ENCODE measurements around the gene CD96.
"Not testable (repeated sequence)": the region's sequence is repeated elsewhere in the genome, so short reads cannot be mapped to it uniquely, and the experiment has no call there.

CD96 gene

DNA sequence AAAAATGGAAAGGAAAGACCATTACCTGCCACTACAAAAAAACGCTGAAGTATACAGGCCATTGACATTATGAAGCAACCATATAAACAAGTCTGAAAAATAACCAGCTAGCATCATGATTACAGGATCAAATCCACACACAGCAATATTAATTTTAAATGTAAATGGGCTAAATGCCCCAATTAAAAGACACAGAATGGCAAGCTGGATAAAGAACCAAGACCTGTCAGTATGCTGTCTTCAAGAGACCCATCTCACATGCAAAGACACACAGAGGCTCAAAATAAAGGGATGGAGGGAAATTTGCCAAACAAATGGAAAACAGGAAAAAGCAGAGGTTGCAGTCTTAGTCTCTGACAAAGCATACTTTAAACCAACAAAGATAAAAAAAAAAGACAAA, 87.0 kb downstream of the CD96 start:
- DNase-seq = not testable (repeated sequence)

DNA sequence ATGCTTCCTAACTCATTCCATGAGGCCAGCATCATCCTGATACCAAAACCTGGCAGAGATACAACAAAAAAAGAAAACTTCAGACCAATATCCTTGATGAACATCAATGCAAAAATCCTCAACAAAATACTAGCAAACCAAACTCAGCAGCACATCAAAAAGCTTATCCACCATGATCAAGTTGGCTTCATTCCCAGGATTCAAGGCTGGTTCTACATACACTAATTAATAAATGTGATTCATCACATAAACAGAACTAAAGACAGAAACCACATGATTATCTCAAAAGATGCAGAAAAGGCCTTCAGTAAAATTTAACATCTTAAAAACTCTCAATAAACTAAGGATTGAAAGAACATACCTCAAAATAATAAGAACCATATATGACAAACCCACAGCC, 88.6 kb downstream of the CD96 start:
- not testable (repeated sequence) for DNase-seq

DNA sequence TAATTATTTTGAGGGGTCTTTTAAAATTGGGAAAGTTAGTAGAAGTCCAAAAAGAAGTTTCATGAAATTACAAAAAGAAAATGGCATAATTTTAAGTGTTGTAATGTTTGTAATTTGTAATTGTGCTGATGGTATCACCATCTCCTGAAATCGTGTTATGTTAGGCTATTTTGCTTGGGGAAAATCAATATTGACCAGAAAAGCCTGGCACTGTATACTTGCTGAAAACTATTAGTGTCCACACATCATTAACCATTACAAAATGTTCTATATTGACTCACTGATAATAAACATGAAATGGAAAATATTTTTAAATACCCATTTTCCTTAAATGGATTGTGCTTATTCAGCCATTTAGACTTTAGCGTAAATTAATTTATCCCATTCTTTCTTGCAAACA, 93.4 kb downstream of the CD96 start:
- DNase-seq = no peak

DNA sequence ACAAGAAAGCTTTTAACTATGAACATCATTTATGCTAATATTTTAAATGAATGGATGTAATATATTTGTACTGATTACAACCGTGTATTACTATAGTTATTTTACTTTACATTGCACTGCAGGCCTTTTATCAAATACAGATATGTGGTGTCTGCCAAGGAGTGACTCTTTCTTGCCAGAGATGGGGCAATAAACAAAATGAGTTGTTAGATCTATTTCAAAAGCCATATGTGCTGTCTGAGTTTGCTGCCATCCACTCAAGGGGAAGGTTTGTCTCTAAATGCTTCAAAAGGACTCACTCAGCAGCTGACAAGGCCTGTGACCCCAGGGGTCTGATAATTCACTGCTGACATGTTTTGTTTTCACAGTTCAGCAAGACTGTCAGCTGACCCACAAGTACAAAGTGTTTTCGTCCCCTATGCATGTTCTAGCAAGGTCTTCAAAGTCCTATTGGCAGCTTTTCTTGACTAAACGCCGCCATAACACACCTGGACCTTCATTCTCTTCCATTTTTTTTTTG, 94.4 kb downstream of the CD96 start:
- DNase-seq = no peak

DNA sequence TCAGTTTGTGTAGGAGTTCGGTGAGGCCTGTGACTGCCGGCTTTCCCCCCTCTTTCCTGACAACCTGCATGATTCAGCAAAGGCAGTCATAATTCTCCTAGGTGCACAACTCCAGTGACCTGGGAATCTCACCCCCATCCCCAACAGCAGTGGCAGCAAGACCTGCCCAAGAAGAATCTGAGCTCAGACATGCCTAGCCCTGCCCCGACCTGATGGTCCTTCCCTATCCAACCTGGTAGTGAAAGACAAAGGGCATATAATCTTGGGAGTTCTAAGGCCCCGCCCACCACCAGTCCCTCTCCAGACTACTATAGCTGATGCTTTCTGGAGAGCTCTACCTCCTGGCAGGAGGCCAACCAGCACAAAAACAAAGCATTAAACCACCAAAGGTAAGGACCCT, 97.3 kb downstream of the CD96 start:
- DNase-seq = no peak

DNA sequence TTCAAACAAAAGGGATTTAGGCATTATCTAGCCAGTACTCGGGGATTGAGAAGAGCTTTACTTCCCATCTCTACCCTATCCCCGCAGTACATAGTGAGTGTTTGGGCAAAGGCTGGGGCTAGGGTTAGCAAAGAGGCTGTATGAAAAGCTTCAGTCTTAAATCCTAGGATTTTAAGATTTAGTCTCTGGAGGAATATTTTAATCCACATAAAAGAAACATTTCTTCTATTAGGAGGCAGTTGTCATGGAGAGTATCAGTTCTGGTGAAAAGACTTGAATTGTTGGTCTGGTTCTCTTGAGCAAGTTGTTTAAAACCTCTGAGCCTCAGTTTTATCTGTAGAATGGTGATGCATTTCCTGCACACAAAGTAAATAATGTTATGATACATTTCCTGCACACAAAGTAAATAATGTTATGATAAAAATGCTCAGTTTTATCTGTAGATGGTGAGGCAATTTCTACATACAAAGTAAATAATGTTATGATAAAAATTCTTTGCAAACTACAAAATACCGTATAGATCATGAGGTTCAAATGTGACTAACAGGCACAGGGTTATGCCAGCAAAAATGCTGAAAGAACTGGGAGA, 107.1 kb downstream of the CD96 start:
- DNase-seq = no peak

DNA sequence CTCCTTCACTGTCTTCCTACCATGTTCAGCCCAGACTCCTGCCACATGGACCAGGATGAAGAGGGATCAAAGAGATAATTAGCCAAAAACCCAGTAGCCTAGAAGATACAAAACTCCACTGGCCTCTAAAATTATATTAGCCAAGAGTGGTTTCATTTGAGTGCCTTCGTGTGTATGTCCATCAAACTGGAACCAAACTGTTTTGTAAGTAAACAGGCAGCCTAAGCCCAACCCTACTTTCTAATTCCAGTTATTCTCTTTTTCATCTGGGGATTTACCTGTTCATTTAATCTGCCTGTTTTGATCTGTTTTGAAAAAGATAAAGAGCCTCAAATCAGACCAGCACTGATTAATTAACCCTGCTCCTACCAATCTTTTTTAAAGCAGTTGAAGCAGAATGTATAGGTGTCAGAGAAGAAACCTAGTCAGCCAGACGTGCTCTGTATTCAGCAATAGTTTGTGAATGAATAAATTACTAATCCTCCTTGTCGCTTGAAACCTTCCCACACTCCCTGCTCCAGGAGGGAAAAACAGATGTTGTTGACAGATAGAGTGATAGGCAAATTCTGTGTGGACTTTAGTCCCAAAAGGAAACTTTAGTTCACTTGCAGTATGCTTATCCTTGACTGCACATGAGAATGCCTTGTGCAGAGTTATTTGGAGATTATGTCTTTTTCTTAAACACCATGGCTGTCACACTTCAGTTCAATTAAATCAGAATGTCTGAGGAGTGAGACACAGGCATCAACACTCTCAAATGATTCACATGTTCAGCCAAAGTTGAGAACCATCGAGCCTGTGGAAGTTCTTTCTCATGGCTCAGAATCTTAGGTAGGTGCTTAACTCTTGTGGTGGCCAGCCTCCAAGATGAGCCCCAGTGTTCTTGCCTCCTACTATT, 108.6 kb downstream of the CD96 start:
- DNase-seq = no peak

DNA sequence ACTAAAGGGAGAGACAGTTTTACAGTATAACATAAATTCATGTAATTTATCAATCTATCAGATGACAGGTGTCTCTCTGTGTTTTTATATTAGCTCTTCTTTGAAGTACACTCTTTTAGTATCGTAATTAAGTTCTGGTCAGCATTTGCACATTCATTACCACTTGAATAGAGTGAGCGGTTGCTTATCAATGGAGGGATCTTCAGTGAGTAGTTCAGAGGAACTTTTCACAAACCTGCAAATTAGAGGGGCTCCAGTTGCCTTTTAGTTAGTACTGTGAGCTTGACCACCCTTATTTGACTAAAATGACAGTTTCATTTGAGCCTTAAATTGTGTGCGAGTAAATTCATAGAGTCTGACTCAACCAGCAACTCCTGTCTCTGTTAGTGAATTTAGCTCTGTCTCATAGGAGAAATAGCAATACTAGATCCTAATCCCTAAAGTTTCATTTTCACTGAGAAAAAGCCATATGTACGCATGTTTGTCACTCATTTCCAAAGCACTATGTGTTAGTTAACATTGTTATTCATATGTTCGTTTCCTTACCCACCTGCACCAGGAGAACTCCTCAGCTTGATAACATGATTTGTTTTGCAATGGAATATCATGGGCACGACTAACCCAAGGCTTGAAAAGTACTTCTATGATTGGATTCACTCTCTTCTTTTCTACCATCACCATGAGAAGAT, 110.6 kb downstream of the CD96 start:
- no peak for DNase-seq

DNA sequence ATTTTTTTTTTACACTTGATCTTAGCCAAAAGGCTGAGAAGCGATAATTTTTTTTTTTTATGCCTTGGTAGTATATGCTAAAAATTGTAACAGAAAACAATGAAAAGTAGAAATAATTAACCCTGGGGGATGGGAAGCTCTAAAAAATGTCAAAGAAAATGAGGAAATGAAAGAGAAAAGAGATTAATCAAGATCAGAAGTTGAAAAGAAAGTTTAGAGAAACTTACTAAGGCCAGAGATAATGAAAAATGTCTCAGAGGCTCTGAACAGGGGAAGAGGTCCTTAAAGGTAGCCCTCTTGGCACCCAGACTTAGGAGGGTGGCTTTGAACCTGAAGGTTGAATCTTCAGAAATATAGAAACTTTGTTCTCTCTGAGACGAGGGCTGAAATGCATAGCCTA, 111.8 kb downstream of the CD96 start:
- DNase-seq = no peak

DNA sequence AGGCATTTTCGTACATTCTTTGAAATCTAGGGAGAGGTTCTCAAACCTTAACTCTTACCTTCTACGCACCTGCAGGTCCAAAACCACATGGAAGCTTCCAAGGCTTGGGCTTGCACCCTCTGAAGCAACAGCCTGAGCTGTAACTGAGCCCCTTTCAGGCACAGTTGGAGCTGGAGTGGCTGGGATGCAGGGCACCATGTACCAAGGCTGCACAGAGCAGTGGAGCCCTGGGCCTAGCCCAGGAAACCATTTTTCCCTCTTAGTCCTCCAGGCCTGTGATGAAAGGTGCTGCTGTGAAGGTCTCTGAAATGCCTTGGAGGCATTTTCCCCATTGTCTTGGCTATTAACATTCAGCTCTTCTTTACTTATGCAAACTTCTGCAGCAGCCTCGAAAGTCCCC, 120.0 kb downstream of the CD96 start:
- DNase-seq = no peak

DNA sequence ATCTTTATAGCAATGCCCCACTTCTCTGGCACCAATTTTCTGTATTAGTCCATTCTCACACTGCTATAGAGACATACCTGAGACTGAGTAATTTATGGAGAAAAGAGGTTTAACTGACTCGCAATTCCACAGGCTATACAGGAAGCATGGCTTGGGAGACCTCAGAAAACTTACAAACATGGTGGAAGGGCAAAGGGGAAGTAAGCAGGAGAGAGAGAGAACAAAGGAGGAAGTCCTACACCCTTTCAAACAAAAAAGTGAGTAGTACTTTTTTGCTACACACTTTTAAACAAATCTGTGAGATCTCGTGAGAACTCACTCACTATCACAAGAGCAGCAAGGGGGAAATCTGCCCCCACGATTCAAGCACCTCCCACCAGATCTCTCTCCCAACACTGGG, 120.9 kb downstream of the CD96 start:
- DNase-seq = no peak

DNA sequence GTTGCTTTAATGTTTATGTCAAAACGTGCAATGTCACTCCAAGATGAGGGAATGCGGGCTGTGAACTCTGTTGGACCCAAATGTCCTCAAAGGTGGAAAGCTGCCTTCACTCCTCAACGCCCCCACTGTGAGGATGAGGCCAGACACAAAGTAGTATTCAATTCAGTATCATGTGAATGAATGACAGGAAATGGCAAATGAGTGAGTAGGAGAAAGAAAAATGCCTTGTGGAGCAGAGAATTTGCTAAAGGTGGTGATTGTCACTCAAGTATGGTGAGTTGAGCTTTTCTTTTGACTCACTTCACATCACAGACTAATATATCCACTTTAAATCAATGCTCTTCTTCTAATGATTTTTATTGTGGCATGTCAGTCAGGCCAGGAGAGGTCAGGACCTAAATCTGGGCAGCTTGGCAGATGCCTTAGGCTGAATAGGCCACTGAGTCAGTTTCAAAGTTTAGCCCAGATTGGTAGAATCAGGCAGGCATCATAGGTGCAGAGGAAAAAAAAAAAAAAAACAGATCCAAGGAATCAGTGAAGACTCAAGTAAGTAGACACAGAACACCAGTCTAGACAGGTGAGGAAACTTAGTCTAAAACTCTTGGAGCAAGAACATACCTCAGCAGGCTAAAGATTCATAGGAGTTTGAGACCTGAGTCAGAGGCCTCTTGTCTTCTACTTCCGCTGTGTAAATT, 124.2 kb downstream of the CD96 start:
- no peak for DNase-seq

DNA sequence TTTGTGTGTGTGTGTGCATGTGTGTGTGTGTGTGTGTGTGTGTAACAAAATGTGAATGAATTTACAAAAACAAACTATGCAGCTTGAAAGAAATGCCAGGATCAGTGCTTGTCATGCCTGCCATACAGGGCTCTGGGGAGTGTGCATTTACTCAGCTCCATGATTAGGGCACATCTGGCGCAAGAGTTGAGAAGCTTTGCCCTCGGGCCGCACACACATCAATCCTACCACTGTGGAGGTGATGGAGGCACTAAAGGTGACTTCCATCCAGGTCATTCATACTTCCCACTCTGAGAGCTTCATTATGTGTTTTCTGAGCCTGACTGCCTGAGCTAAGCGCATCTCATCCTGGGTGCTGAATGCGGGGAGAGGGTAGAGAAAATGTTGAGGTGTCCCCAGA, 125.2 kb downstream of the CD96 start:
- DNase-seq = no peak

DNA sequence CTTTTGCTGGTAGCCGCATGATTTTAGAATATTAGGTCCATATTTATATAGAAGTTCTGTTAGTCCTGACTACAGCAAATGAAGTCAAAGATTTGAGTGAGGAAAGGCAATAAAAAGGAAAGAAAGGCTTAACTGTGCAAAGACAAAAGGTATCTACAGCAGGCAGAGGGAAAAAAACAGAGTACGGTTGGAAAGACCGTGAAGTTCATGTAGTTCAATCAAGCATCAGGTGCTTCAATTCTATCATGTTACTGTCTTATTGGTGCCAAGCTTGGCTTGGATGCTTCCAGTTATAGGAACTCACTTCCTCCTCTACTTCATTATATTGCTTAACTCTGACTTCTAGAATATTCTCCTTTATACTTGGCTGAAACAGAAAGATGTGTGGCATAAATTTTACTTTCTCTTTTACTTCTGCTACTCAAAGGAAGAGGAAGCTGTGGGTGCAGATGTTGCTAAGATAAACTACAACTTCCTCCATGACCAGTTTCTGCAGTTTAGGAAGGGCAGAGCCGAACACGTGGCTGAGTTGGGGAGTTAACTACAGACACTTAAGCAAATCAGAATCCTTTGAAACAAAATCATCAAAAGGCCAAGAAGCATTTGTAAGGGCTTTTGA, 125.7 kb downstream of the CD96 start:
- peak; percentile 74 for DNase-seq

DNA sequence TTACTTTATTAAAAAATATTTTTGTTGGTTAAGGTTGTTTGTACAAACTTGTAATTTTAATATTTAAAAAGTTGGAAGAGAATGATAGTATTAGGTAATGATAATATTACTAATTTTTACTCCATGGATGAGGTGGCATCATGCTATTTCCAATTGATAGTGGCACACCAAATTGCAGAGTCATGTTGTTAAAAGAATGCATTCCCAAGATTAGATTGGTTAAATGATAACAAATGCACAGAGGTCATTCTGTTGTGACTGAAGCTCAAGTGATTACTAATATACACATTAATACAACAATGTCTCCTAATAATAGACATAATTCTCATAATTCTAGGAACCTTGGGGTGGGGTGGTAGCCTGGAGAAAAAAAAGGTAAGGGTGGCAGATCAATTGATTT, 126.3 kb downstream of the CD96 start:
- no peak for DNase-seq

DNA sequence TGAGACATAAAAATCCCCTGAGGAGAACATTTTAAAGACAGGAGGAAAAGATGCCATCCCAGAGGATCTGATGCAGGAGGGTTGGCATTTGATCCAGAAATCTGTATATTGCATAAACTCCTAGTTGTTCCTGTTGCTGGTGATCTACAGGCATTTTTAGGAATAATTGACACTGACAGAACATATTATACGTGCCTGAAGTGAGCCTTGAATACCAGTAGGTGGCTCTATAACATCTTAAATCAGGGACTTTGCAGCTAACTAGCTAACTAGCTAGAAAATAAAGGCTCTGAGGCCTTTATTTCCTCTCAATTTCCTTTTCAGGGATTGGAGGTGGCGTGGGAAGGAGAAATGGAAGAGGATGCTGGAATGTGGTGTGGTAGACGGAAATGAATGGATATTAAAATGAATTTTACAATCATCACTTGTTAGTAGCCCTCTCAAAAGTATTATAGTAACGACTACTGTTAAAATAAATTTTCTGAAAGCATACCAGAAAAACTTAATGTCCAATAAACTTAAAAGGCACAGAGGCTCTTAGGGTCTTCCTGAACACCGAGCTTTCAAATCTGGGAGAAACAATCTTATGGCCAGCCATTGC, 127.0 kb downstream of the CD96 start:
- no peak for DNase-seq

DNA sequence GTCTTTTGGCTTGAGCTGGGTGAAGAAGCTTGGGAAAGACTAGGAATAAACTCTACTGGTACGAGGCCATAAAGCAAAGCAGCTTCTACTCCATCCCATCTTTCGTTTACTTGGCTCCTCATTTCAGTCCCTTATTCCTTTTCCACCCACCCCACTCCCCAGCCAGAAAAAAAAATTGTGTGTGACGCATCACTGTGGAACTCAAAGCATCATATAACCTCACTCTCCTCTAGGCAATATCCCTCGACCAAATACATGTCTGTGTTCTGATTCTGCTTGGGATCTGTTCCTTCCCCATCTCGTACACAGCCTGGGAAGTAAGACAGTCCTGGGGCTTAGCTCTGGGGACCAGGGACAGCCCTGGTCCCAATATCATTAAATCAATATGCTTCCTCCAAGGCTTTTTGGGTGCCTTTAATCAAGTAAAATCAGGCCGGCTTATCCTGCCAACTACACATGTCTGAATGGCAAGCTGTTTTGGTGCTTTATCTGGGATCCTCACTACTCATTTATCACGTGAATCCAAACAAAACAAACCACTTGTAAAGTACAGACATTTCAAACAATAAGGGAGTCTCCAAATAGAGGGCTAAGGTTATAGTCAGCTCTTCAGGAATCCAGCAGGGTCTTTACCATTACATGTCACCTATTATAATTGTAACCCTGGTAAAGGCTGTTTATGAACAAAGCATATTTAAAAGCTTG, 128.1 kb downstream of the CD96 start:
- DNase-seq = no peak

DNA sequence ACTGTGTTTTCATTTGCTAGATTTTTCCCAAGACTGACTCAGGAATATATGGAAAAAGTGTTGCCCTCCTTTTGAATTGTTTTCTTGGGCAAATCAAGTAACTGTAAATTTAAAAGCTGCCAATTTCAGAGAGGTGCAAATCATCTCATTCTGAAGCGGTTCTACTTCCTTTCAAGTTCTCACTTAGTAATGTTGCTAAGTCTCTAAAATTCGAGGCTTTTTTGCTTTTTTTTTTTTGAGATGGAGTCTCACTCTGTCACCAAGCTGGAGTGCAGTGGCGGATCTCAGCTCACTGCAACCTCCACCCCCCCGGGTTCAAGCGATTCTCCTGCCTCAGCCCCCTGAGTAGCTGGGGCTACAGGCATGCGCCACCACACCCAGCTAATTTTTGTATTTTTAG, 130.5 kb downstream of the CD96 start:
- not testable (repeated sequence) for DNase-seq

DNA sequence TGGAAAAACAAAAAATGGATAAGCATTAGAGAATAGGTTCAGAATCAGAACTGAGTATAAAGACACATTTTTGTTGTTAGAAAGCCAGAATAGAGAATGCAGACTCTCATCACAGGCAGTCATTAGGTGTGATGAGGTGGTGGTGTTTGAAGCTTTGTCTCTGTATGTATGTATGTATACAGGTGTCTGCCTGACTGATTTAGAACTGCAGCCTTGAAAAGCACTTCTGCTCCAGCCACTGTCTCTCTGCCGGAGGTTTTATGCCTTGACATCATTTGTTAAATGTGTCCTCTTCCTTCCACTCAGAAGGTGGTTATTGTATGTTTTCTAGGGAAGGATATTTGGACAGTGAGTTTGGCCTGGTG, 133.8 kb downstream of the CD96 start:
- DNase-seq = no peak

DNA sequence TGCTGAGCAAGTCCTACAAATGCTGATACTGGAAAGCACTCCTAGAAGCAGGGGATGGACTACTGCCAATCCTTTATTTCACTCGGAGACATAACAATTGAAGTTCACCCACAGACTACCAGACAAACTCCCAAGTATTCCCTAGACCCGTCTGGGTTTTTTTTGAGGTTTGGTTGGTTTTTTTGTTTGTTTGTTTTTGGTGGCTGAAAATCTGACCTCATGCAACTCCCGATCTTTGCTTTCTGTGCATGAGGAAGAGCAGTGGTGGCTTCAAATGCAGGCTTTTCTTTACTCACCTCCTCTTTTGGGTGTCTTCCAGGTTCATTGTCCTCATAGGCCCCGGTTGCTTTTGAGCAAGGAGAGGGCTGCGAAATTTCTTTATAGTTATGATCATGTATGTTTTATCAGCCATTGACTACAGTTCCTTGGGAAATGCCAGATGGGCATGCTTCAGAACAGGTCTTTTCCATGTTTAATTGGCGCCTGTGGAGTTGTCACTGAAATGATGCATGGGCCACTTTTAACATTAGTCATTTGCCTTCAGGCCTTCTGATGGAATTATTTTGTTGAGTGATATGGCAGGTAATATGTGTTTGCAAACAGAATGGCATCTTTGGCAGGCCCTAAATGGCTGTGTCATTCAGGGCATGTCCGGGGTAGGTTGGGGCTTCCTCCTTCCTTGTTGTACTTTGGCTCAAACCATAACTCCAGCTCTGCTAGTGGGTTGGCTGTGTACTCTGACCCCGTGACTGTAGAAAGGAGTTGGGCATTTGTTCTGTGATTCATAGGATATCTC, 134.4 kb downstream of the CD96 start:
- DNase-seq = no peak

DNA sequence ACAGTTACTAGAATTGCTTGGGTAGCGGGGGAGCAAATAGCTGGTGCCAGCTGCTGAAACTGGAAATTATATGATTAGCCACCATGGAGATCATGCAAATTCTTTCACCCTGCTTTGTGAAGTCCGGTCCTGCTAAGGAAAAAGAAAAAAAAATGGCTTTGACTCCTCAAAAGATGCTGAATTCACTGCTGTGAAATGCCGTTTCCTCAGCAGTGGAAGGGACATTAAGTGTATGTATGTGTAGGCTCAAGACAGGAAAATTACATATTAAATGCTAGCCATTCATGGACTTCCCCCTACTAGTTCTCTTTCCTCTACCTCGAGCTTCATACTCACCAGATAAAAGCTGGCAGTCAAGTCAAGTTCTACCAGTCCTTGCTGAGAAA, 135.0 kb downstream of the CD96 start:
- no peak for DNase-seq
